DOHH2 (cell line): ENCODE data around the gene RAD52.

Experiments used
- EZH2phosphoT487 ChIP-seq: fragments of 200-600 bp; sonication (generic); IDR thresholded peaks from 2 replicates; pipeline ENCODE4 v1.6.1; 2017; ENCODE audit warnings: borderline replicate concordance, mild to moderate bottlenecking, antibody characterized with exemption, low read length, moderate library complexity, mixed read lengths
- TF ChIP-seq, protein P1 (sequence below): fragments of 200-600 bp; sonication (generic); IDR thresholded peaks from one replicate; pipeline ENCODE4 v1.5.1; 2014; ENCODE audit warnings: antibody characterized with exemption, mild to moderate bottlenecking, low read depth, low read length; ENCODE audit not compliant: poor library complexity, severe bottlenecking

GRCh38 chr12:867905-868304 is 81.6 kb downstream of the RAD52 start:
- TF ChIP-seq, protein P1, sequence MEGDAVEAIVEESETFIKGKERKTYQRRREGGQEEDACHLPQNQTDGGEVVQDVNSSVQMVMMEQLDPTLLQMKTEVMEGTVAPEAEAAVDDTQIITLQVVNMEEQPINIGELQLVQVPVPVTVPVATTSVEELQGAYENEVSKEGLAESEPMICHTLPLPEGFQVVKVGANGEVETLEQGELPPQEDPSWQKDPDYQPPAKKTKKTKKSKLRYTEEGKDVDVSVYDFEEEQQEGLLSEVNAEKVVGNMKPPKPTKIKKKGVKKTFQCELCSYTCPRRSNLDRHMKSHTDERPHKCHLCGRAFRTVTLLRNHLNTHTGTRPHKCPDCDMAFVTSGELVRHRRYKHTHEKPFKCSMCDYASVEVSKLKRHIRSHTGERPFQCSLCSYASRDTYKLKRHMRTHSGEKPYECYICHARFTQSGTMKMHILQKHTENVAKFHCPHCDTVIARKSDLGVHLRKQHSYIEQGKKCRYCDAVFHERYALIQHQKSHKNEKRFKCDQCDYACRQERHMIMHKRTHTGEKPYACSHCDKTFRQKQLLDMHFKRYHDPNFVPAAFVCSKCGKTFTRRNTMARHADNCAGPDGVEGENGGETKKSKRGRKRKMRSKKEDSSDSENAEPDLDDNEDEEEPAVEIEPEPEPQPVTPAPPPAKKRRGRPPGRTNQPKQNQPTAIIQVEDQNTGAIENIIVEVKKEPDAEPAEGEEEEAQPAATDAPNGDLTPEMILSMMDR, result no peak
- no peak for TF ChIP-seq EZH2phosphoT487
